Astrocyte of the cerebellum (primary cell): ENCODE measurements around the gene WAPL.
"Not testable (repeated sequence)": the region's sequence is repeated elsewhere in the genome, so short reads cannot be mapped to it uniquely, and the experiment has no call there.

Experiments used
- DNase-seq: peaks from one replicate; pipeline ENCODE4 v3.0.0-alpha.2; 2011; ENCODE audit warnings: low read depth
- H3K4me3 ChIP-seq: 2 replicates; pipeline ENCODE4 v1.5.1; 2011; ENCODE audit warnings: mild to moderate bottlenecking, low read depth, low read length, moderate library complexity
- CTCF ChIP-seq: IDR thresholded peaks from 2 replicates; pipeline ENCODE4 v1.5.1; 2012; ENCODE audit warnings: low read length, low read depth, moderate library complexity, mild to moderate bottlenecking; ENCODE audit errors: missing control alignments
- in situ Hi-C: cut with HindIII; loops from 2 replicates; pipeline ENCODE4 v1.10.0; 2017; ENCODE audit warnings: low sequenced_read_pairs

Gene WAPL

GRCh38 chr10:86521678-86522509, at the start of gene WAPL:
TSS of gene WAPL (minus strand) at chr10:86521792. CDS start at chr10:86518069, 3,723 bp downstream.
- H3K4me3 ChIP-seq: peak within 1 kb of the TSS; percentile 90
- in situ Hi-C loops: no loop called here
- peak; percentile 78 for DNase-seq
- TF ChIP-seq CTCF: no peak

GRCh38 chr10:86569335-86569734, 47.7 kb upstream of the WAPL start:
- TF ChIP-seq CTCF: no peak
- in situ Hi-C loops: no loop called here
- DNase-seq: no peak
- H3K4me3 ChIP-seq: no peak overlapping the region

GRCh38 chr10:86566518-86566917, 44.9 kb upstream of the WAPL start:
- DNase-seq, in situ Hi-C loops, H3K4me3 ChIP-seq: not testable (repeated sequence)

- DNase-seq, in situ Hi-C loops, H3K4me3 ChIP-seq: not testable (repeated sequence)
Observed at GRCh38 chr10:86563338-86563737, 41.7 kb upstream of the WAPL start.

- DNase-seq, H3K4me3 ChIP-seq, in situ Hi-C loops: not testable (repeated sequence)
Observed at GRCh38 chr10:86558695-86559094, 37.1 kb upstream of the WAPL start.

GRCh38 chr10:86556933-86557649, 35.5 kb upstream of the WAPL start:
- TF ChIP-seq CTCF: no peak
- DNase-seq: no peak
- in situ Hi-C loops: no loop called here
- H3K4me3 ChIP-seq: no peak overlapping the region

- no peak overlapping the region for H3K4me3 ChIP-seq
- DNase-seq: no peak
- no peak for TF ChIP-seq CTCF
- in situ Hi-C loops: no loop called here
Observed at GRCh38 chr10:86556532-86556931, 34.9 kb upstream of the WAPL start.

GRCh38 chr10:86553639-86554038, 32.0 kb upstream of the WAPL start:
- no peak for DNase-seq
- TF ChIP-seq CTCF: no peak
- no peak overlapping the region for H3K4me3 ChIP-seq
- in situ Hi-C loops: no loop called here
